Measurements from ENCODE around the gene TXNDC5.

- TF ChIP-seq, protein P1, sequence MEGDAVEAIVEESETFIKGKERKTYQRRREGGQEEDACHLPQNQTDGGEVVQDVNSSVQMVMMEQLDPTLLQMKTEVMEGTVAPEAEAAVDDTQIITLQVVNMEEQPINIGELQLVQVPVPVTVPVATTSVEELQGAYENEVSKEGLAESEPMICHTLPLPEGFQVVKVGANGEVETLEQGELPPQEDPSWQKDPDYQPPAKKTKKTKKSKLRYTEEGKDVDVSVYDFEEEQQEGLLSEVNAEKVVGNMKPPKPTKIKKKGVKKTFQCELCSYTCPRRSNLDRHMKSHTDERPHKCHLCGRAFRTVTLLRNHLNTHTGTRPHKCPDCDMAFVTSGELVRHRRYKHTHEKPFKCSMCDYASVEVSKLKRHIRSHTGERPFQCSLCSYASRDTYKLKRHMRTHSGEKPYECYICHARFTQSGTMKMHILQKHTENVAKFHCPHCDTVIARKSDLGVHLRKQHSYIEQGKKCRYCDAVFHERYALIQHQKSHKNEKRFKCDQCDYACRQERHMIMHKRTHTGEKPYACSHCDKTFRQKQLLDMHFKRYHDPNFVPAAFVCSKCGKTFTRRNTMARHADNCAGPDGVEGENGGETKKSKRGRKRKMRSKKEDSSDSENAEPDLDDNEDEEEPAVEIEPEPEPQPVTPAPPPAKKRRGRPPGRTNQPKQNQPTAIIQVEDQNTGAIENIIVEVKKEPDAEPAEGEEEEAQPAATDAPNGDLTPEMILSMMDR (IDR thresholded peaks at IDR 0.05) = no peak
- no peak for TF ChIP-seq POLR2AphosphoS5 (IDR thresholded peaks at IDR 0.05)
These were observed 9.8 kb upstream of the TXNDC5 start for GRCh38 chr6:7920425-7920824.

Measured in prostate gland (tissue), 2 donors.